ENCODE data around the gene TTC29.

DNA sequence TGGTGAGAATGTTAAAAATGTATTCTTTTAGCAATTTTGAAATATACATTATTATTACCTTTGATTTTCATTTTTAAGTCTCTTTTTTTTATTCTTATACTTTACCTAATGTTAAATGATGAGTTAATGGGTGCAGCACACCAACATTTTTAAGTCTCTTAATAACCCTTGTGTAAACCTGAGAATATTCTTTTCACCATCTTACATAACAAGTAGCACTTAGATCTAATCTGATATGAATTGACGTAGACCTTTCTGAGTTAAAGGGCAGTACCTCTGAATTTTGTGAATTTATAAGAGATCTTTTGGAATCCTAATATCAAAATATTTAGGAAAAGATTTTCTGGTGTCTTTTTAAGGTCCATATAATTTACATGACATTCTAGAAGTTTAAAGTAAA is 110.6 kb downstream of the TTC29 start:
- TF ChIP-seq, protein P1, sequence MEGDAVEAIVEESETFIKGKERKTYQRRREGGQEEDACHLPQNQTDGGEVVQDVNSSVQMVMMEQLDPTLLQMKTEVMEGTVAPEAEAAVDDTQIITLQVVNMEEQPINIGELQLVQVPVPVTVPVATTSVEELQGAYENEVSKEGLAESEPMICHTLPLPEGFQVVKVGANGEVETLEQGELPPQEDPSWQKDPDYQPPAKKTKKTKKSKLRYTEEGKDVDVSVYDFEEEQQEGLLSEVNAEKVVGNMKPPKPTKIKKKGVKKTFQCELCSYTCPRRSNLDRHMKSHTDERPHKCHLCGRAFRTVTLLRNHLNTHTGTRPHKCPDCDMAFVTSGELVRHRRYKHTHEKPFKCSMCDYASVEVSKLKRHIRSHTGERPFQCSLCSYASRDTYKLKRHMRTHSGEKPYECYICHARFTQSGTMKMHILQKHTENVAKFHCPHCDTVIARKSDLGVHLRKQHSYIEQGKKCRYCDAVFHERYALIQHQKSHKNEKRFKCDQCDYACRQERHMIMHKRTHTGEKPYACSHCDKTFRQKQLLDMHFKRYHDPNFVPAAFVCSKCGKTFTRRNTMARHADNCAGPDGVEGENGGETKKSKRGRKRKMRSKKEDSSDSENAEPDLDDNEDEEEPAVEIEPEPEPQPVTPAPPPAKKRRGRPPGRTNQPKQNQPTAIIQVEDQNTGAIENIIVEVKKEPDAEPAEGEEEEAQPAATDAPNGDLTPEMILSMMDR (IDR thresholded peaks at IDR 0.05; ENCODE audit: poor library complexity) = no peak
- no peak for TF ChIP-seq EZH2phosphoT487 (IDR thresholded peaks at IDR 0.05; ENCODE audit: low read depth, severe bottlenecking, unreplicated experiment)

Data from hepatocyte (in vitro differentiated cells).